HepG2 (cell line): Measurements from ENCODE around the gene MAMLD1.

ENCODE experiments used
- PHF5A ChIP-seq: IDR thresholded peaks from one replicate; pipeline ENCODE4 v1.6.1; 2018; ENCODE audit warnings: low read depth, missing genetic modification reagents; ENCODE audit not compliant: unreplicated experiment
- RAD21 ChIP-seq: fragments of 450-650 bp; formaldehyde crosslinking; IDR thresholded peaks from 2 replicates; pipeline ENCODE4 v1.5.0; 2020; ENCODE audit warnings: mild to moderate bottlenecking
- RORA ChIP-seq: sonication (generic); formaldehyde crosslinking; IDR thresholded peaks from 2 replicates; pipeline ENCODE4 v1.5.0; 2020; ENCODE audit warnings: mild to moderate bottlenecking, missing genetic modification reagents, moderate library complexity
- U2AF1 ChIP-seq: fragments of 200-400 bp; formaldehyde crosslinking; optimal IDR thresholded peaks from 2 replicates; pipeline ENCODE3; 2017; ENCODE audit warnings: mild to moderate bottlenecking, low read depth, low read length
- ZBTB1 ChIP-seq: sonication (generic); formaldehyde crosslinking; IDR thresholded peaks from 2 replicates; pipeline ENCODE4 v1.4.0; 2020; ENCODE audit warnings: missing genetic modification reagents, borderline replicate concordance
- ZBTB8A ChIP-seq: sonication (generic); formaldehyde crosslinking; IDR thresholded peaks from 2 replicates; pipeline ENCODE4 v1.4.0; 2020; ENCODE audit warnings: mild to moderate bottlenecking, low read depth, missing genetic modification reagents, borderline replicate concordance
- ZNF570 ChIP-seq: sonication (generic); formaldehyde crosslinking; IDR thresholded peaks from 2 replicates; pipeline ENCODE4 v1.4.0; 2020; ENCODE audit warnings: mild to moderate bottlenecking, missing genetic modification reagents, borderline replicate concordance
- ZNF660 ChIP-seq: sonication (generic); formaldehyde crosslinking; IDR thresholded peaks from 2 replicates; pipeline ENCODE4 v1.5.1; 2020; ENCODE audit warnings: mild to moderate bottlenecking, low read depth, missing genetic modification reagents, borderline replicate concordance
- ZNF678 ChIP-seq: sonication (generic); formaldehyde crosslinking; IDR thresholded peaks from 2 replicates; pipeline ENCODE4 v1.4.0; 2020; ENCODE audit warnings: mild to moderate bottlenecking, missing genetic modification reagents
- TF ChIP-seq, protein P1 (sequence below): sonication (generic); formaldehyde crosslinking; IDR thresholded peaks from 2 replicates; pipeline ENCODE4 v1.8.1; 2023; ENCODE audit warnings: mild to moderate bottlenecking, missing genetic modification reagents
- TF ChIP-seq, protein P2 (sequence below): sonication (generic); formaldehyde crosslinking; IDR thresholded peaks from 2 replicates; pipeline ENCODE4 v1.4.0; 2020; ENCODE audit warnings: missing genetic modification reagents, borderline replicate concordance

DNA sequence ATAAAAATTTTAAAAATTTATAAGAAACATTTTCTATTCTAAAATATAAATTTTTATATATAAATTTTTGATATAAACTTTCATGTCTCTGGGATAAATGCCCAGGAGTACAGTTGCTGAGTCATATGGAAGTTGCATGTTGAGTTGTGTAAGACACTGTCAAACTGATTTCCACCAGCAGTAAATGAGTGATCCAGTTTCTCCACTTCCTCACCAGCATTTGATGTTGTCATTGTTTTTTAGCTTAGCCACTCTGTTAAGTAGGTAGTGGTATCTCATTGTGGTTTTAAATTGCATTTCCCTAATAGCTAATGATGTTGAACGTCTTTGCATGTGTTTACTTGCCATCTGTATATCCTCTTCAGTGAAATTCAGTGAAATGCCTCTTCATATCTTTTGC, 66.5 kb downstream of the MAMLD1 start:
- TF ChIP-seq, protein P1, sequence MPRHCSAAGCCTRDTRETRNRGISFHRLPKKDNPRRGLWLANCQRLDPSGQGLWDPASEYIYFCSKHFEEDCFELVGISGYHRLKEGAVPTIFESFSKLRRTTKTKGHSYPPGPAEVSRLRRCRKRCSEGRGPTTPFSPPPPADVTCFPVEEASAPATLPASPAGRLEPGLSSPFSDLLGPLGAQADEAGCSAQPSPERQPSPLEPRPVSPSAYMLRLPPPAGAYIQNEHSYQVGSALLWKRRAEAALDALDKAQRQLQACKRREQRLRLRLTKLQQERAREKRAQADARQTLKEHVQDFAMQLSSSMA (CRISPR knock-in tag) = no peak
- no peak for TF ChIP-seq ZNF660
- TF ChIP-seq ZBTB8A (CRISPR knock-in tag) = no peak
- no peak for TF ChIP-seq U2AF1
- TF ChIP-seq, protein P2, sequence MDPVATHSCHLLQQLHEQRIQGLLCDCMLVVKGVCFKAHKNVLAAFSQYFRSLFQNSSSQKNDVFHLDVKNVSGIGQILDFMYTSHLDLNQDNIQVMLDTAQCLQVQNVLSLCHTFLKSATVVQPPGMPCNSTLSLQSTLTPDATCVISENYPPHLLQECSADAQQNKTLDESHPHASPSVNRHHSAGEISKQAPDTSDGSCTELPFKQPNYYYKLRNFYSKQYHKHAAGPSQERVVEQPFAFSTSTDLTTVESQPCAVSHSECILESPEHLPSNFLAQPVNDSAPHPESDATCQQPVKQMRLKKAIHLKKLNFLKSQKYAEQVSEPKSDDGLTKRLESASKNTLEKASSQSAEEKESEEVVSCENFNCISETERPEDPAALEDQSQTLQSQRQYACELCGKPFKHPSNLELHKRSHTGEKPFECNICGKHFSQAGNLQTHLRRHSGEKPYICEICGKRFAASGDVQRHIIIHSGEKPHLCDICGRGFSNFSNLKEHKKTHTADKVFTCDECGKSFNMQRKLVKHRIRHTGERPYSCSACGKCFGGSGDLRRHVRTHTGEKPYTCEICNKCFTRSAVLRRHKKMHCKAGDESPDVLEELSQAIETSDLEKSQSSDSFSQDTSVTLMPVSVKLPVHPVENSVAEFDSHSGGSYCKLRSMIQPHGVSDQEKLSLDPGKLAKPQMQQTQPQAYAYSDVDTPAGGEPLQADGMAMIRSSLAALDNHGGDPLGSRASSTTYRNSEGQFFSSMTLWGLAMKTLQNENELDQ = no peak
- no peak for TF ChIP-seq ZBTB1 (CRISPR knock-in tag)
- TF ChIP-seq RAD21 = no peak
- no peak for TF ChIP-seq PHF5A (CRISPR knock-in tag)
- TF ChIP-seq RORA (CRISPR knock-in tag) = no peak
- no peak for TF ChIP-seq ZNF570 (CRISPR knock-in tag)
- no peak for TF ChIP-seq ZNF678 (CRISPR knock-in tag)
